GM18507 (cell line): ENCODE results near the gene CHD5.
A peak's percentile ranks its signal among the peaks of the same experiment; 100 is the strongest.

Experiments used
- DNase-seq: peaks from one replicate; pipeline ENCODE4 v3.0.0; 2011; ENCODE audit warnings: low read depth; ENCODE audit not compliant: insufficient read length; ENCODE audit errors: extremely low spot score
- FAIRE-seq: peaks from 2 replicates; lab custom pipeline; 2011; peaks lifted over from hg19 to GRCh38; lab: Jason Lieb, UNC

CHD5 gene

GRCh38 chr1:6205849-6206519, 25.9 kb upstream of the CHD5 start, which contains the start of gene RNF207:
Gene RNF207, plus strand, starts transcription at chr1:6206119. Its CDS starts 417 bp downstream, at chr1:6206536.
- DNase-seq: peak; percentile 75
- FAIRE-seq: peak; percentile 89

- no peak for DNase-seq
- FAIRE-seq: no peak
Observed at GRCh38 chr1:6202256-6202655, 22.1 kb upstream of the CHD5 start.

- no peak for DNase-seq
- no peak for FAIRE-seq
Observed at GRCh38 chr1:6200188-6200809, 20.2 kb upstream of the CHD5 start.

GRCh38 chr1:6199298-6200187, 19.4 kb upstream of the CHD5 start, which contains the start of gene RPL22:
Gene RPL22, minus strand, starts transcription at chr1:6199595. Its CDS starts 22 bp downstream, at chr1:6199573.
- FAIRE-seq (peak; percentile 97), DNase-seq (peak; percentile 88)

GRCh38 chr1:6198646-6199297, 18.7 kb upstream of the CHD5 start:
- FAIRE-seq (no peak), DNase-seq (no peak)

- FAIRE-seq: no peak
- no peak for DNase-seq
Observed at GRCh38 chr1:6197746-6198427, 17.8 kb upstream of the CHD5 start.

- DNase-seq: no peak
- no peak for FAIRE-seq
Observed at GRCh38 chr1:6191968-6192367, 11.8 kb upstream of the CHD5 start.

- no peak for FAIRE-seq
- DNase-seq: no peak
Observed at GRCh38 chr1:6188466-6188865, 8.3 kb upstream of the CHD5 start.

- DNase-seq: no peak
- FAIRE-seq: peak; percentile 64
Observed at GRCh38 chr1:6185635-6186382, 5.7 kb upstream of the CHD5 start.

GRCh38 chr1:6185151-6185550, 5.0 kb upstream of the CHD5 start:
- no peak for DNase-seq
- no peak for FAIRE-seq

- no peak for FAIRE-seq
Observed at GRCh38 chr1:6184083-6184783, 4.1 kb upstream of the CHD5 start.

GRCh38 chr1:6183520-6183989, 3.4 kb upstream of the CHD5 start:
- no peak for DNase-seq

More at GRCh38 chr1:6184083-6184783, 4.1 kb upstream of the CHD5 start:
- DNase-seq: no peak

GRCh38 chr1:6181347-6181770, 1.2 kb upstream of the CHD5 start:
- FAIRE-seq (no peak), DNase-seq (no peak)

More at GRCh38 chr1:6183520-6183989, 3.4 kb upstream of the CHD5 start:
- no peak for FAIRE-seq

- no peak for FAIRE-seq
- DNase-seq: no peak
Observed at GRCh38 chr1:6180707-6181311, 688 bp upstream of the CHD5 start.

- no peak for DNase-seq
- no peak for FAIRE-seq
Observed at GRCh38 chr1:6179564-6180175, 451 bp downstream of the CHD5 start.

GRCh38 chr1:6178751-6179563, 1.2 kb downstream of the CHD5 start:
- FAIRE-seq: no peak
- DNase-seq: no peak
